HG03095 (cell line): ENCODE measurements around the gene NLGN1.

ENCODE experiments used
- ATAC-seq: cut with Tn5 transposase; IDR thresholded peaks from one replicate; pipeline ENCODE4 v1.9.1; 2021; ENCODE audit warnings: moderate library complexity; ENCODE audit not compliant: unreplicated experiment

Gene NLGN1

DNA sequence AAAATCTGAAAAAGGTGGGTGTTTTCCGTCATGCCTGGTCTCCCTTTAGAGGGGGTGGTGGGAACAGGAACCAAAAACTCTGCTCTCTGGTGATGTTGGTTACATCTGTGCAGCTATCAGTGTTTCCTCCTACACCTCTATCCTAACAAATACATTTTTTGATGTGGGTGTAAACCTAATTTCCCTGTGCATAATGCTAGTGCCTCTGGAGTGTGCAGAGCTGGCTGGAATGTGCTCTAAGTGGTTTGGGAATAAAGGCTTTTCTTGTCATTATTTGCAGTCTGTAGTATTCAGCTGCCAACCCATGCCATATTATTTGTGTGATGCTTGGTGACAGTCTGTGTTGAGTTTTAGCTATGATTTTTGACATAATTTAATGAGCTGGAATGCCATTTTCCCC lies 547.6 kb downstream of the NLGN1 start:
- ATAC-seq = no peak

DNA sequence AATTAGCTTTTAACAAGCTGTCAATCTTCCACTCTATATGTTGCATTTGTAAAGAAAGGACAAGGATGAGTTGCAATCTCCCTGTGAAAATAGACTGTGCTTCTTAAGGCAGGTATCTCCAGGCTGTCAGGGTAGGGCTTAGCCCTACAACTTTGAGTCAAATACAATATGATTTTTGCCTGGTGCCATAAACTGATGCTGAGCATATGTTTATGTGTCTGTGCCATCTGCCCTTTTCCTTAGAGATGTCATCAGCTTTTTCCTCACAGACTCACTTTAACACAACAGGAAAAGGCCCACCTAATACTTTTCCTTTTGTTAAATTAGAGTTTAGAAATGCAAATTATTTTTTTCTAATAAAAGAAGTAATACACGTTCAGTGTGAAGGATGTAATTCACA lies 548.3 kb downstream of the NLGN1 start:
- ATAC-seq = no peak

DNA sequence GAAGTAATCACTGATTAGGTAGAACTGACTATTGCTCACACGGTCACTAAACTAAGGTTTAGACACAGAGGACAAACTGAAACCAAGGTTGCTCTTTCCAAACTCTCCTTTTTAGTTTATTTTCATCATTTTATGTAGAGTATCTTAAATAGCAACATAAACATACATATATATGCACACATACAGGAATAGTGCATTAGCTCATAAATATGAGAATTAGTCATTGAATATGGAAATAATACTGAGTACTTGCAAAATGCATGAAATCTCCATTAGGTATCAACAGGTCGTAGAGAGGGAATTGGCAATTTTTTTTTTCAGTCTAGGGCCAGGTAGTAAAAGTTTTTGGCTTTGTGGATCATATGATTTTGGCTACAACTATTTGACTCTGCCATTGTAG lies 557.1 kb downstream of the NLGN1 start:
- ATAC-seq = no peak

DNA sequence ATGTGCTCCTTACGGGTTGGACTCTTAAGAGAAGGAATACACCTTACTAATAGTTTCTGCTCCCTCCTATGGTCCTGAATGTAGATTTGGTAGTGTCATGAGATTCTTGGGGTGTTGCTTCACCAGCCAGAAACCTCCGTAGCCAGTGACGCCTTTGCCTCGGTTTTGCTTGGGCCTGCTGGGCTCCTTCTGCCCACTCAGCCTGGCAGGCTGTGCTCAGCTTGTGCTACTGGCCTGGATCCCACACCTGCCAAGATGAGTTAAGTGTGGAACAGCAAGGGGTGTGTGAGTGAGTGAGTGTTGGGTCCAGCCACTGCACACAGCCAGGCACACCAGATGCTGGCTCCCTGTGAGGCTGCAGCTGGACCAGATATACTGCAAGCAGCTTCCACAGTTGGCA lies 560.1 kb downstream of the NLGN1 start:
- ATAC-seq = no peak

DNA sequence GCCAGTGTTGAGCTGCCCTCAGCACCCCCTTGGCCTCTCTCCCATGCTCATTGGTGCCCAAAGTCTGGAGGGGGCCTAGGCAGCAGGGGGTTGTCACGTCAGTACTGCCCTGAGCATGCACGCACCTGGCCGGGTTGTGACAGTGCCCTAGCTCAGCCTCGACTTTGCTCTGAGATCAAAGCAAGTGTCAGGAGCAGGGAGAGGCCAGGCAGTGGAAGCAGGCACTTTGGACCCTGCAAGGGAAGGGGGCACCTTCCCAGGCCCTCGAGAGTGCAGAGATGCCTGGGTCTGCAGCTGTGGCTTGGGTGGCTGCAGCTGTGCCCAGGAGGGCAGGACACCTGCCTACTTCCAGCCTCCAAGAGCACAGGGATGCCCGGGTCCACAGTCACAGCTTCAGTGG lies 561.3 kb downstream of the NLGN1 start:
- no peak for ATAC-seq

DNA sequence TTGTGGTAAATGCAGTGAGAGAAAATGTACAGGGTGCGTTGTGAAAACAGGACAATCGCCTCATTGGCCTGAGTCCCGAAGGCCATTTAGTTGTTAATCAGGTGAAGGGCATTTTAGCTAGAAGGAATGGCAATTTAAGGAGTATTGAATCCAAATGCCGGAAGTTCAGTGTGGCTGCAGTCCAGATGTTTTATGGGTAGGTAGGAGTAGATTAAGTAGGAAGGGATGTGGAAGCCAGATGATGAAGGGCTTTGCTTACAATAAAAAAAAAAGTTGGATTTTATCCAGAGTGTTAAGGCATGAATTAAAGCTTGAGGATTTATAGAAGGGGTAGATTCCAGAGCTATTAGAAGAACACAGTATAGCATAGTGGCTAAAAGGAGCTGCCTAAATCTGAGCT lies 572.7 kb downstream of the NLGN1 start:
- ATAC-seq = no peak

DNA sequence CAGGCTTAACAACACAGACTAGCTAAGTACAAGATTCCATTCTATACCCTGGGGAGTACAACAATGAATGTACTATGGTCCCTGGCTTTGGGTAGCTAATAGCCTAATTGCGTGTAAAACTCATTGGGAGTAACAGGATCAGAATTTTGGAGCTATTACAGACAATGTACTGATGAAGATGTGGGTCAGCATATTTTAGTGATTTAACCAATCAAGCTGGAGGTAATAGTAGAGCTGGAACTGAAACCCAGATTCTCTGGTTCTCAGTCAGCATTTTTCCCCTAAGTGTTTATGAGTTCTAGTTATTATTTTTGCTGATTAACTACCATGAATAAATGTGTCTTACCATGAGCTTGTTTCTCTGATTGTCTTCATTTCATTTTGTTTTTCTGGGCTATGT lies 578.7 kb downstream of the NLGN1 start:
- ATAC-seq = no peak

DNA sequence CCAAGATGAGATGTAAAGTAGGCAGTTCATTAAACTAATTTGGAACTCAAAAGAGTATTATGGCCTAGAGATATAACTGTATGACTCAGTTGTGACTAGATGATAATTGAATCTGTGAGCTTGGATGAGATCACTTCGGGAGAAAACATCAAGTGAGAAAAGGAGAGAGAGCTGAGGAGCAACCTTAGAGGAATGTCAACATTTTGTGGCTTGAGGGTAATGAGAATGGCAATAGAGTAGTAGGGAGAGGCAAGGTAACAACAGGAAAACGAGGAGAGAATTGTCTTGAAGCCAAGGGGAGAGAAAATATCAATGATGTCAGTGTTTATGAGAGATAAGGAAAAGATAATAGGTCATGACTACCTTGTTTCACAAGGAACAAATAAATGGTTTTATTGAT lies 580.2 kb downstream of the NLGN1 start:
- no peak for ATAC-seq

DNA sequence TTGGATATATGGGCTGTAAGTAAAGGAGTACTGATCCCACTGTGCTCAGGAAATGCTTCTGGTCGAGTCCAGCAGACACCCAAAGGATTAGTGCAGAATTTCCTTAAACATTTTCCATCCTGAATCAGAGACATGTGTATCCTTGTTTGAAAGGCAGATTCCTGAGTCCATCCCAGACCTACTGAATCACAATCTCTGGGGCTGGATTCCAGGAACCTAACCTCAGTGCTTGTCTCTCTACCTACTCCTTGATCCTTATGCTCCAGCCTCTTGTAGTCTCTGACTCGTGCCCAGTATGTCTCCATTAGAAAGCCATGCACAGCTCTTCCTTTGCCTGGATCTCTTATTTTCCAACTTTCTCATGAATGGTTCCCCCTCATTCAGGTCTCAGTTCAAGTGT lies 585.8 kb downstream of the NLGN1 start:
- no peak for ATAC-seq

DNA sequence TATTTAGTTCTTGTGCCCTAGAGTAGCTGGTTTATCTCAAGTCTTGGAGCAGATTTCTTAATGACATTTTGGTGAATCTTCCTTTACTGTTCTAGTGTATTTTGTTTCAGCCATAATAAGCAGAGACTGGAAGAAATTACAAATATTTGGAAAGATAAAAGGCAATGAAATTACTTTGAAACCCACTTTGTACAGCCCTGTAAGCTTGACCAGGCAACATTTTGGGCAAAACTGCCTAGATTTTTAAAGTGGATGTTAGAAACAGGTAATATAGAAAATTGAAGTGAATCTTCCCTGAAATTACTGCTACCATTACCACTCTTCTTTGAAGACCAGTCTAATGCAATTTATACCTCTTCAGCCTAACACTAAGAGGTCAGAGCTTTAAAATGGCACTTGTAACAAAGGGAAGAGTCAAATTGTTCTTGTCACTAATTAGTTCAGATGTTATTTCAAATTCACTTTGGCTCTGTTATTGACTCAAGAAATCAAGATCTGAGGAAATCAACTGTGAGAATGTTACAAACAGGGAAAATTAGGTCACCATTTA lies 589.4 kb downstream of the NLGN1 start:
- no peak for ATAC-seq

DNA sequence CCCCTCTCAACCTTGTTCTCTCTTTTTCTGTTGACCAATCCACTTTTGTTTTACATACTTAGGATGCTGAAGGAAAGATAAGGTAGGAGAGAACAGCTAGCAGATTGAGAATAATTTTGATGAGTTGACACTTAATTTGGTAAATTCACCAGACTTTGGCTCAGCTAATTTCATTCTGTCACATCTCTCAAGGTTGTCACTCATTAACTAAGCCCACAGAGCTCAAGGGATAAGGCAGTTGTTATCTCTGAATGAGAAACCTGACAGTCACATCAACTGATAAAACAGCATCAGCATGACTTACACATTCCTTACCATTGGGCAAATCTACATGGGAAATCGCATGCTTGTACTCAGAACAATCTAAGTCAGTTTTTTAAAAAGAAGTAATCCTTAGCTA lies 591.4 kb downstream of the NLGN1 start:
- ATAC-seq = no peak

DNA sequence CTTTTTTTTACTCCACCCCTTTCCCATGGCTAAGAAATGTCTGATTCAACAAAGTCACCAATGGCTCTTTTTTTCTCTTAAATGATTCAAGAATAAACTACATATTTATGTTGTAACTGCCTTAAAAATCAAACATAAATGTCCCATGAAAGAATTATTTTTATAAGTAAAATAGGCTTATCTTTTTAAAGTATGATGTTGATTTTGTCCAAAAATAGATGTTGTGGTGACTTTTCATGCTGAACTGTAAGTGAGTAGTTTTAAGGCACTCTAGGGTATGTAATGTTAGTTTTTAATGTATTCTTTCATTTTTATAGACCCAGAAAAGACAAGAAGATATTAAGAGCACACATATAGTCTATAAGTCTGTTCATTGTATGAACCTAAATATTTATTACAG lies 594.9 kb downstream of the NLGN1 start:
- no peak for ATAC-seq

DNA sequence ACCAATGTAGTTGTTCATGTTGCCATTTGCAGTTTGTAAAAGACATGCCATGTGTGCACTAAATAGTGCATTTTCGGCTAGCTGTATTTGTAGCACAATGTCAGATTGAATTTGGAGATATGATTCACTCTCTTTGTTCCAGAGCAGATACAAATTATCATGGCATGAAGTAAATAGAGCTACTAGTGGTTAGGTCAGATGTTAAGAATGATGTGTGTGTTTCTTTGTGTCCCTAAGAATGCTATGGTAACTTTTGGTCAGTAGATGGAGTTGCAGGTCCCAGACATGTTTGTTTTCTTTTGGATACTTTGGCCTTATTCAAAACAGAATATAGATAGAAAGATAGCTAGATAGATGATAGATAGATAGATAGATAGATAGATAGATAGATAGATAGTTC lies 595.8 kb downstream of the NLGN1 start:
- ATAC-seq = no peak

DNA sequence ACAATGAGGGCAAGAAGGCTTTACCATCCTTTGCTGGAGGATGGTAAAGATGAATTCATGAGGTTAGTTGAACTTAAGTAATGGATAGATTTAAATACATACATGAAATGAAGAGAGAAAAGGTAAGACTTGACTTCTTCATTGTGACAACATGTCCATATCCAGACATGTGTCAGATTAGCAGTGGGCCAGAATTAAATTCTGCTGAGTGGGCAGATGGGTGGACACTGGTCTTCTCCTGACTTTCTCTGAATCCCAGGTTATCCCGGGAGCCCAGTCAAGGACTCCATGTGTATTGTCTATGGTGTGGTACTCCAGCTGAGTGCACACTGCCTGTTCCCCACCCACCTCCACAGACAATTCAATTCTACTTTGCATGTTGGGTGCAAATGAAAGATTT lies 603.1 kb downstream of the NLGN1 start:
- ATAC-seq = no peak

DNA sequence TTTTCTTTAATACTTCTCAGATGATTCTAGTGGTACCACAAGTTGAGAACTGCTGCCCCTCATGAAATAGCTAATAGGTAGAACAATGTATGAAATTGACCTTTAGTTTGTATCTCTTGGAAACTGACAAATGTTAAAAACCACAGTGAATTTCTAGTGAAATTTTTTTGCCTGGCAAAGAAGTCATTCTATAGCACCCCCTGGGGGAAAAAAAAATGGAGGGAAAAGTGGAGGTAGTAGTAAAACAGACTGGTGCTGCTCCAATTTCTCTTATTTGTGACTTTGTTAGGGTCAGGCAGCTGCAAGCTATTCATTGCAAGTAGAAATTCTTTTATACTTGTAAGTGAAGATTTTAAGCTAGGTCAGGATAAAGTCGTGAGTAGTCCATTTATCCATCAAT lies 605.0 kb downstream of the NLGN1 start:
- no peak for ATAC-seq

DNA sequence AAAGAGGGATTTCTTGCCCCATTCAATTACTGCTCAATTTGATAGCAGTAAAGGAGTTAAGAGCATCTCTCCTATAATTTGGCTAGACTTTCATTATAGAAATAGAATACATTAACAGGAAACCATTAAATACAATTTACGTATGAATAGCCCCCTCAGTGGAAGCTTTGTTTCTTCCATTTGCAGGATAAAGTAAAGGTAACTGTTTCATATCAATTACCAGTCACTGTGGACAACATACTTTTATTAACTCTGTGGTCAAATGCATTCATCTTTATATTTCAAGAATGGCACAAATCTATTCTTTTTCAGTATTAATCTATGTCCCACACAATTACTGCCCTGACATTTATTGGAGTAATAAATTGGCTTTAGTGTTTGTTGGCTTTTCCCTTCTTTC lies 613.4 kb downstream of the NLGN1 start:
- ATAC-seq = no peak

DNA sequence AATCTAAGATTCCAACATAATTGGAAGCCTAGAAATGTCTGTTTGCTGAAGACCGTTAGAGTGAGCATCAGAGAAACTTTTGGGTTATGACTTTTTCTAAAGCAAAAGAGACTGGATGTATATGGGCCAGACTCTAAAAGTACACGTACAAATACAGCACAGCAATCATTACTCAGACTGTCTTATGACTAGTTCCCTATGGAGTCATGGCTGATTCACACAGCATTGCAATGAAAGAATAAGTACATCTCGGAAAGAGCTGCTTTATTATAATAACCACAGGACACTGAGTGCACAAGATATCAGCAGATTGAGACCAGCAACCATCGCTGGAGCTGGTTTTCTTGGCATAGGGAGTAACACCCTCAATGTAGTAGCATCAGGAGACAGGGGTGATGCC lies 618.6 kb downstream of the NLGN1 start:
- no peak for ATAC-seq

DNA sequence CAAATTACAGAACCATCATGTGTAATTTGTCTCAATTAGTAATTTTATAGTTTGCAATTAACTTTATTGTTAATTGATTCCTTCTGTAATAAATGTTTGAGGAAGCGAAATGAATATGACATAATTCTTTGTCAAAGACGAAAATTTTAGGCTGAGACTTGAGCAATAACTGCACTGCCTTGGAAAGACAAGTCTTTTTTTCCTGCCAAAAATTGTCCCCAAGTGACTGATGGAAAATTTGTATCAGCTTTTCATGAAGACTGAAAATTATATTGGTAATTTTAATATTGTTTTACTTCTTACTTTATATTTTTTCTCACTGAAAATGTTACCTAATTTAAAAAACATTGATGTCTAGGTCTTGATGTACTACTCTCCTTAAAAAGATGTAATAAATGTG lies 622.6 kb downstream of the NLGN1 start:
- ATAC-seq = no peak

DNA sequence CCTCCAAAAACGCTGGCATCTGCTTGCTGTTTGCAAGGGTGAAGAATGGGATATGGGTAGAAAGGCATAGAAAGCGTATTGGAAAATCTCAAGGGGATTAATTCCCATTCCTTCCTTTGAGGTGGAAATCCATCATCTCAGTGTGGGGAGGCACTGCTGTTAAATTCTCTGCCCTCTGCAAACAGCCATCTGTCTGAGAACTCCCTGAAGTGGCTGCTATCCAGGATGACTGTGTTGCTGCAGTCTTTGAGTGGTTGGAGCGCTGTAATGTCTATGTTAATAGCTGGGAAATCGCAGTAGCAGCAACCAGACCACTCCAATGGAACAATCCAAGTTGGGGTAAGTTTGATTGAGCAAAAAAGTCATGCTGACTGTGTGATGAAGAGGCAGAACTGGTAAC lies 625.9 kb downstream of the NLGN1 start:
- no peak for ATAC-seq

DNA sequence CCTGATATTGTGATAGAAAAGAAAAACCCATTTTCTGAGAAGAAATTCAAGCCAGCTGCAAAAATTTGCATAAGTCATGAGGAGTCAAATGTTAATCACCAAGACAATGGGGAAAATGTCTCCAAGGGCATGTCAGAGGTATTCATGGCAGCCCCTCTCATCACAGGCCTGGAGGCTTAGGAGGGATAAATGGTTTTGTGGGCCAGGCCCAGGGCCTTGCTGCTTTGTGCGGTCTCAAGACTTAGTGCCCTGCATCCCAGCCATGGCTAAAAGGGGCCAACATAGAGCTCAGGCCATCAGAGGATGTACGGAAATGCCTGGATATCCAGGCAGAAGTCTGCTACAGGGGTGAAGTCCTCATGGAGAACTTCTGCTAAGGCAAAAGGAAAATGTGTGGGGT lies 631.1 kb downstream of the NLGN1 start:
- no peak for ATAC-seq

DNA sequence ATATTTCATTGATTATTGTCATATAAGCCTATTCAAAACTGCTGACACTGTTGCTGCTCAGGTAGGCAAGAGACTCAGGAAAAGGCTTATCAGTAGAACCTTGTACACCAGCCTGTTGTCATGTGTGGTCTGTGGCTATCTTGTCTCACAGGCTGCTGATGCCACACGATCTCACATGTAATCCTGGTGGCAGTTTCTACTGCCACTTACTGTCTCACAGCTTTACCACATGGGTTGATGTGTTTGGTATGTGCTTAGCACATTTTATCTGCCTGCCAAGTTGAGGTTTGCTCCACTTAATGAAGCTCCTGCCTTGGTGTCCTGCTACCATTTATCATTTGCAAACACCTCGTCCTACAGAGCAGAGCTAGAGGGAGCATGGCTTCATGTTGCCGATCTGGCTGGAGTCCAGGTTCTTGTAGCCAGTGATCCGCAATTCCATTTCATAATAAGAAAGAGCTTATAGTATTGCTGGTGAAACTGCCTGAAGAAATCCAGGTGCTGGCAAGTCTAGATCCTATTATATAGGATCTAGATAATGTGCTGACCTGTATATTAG lies 637.9 kb downstream of the NLGN1 start:
- no peak for ATAC-seq

DNA sequence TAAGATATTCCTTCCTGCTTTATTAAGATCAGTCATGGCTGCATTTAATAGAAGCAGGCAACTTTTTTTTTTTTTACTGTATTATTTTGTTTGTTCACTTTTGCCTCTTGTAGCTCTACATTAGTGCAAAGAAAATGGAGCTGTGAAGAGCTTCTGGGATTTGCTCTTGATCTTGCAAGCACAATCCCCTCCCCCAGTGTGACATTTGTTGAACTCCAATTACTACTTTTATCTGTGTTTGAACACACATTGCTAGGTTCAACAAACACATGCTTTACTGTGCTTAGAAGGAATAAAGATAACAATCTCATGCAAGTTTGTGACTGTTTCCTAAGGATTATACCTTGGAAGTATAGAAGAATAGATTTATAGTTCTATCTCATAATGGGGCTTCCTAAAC lies 648.8 kb downstream of the NLGN1 start:
- no peak for ATAC-seq

DNA sequence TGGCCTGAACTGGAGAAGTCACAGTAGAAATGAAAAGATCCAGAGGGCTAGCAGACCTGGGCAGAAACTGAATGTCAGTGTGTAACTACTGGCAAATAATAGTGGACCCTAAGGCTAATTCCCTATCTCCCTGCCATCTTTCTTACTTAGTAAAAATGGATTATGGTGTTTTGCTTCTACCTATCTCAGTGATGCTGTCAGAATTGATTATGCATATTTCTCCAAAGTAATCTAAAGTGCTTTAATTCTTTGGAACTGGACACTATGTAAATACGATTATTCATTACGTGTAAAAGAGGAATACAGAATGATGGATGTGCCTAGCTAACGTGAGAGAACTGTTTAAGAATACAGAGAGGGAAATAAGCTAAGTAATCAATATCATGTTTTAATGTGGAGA lies 651.9 kb downstream of the NLGN1 start:
- no peak for ATAC-seq

DNA sequence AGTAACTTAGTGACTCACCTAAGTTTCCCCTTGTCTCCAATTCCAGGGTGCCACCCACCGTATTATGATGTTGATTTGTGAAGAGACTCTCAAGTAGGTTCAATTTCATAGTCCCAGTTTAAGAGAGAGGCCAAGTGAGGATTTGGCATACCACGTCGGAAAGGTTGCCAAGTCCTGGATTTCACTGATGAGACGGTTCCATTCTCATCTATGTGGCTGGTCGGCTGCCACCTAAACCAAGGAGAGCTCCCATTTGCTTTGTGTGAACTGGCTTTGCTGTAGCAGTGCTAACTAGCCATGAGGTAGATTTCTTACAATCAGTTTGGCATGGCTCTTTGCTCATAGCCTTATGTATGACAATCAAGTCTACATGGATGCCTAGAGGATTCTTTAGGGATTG lies 653.6 kb downstream of the NLGN1 start:
- no peak for ATAC-seq
